Subcutaneous abdominal adipose tissue (tissue), 5 donors: Measurements from ENCODE around the gene RS1.

Source experiments
- H3K27ac ChIP-seq: one replicate; pipeline ENCODE4 v1.7.0; 2013; ENCODE audit warnings: low read depth, mild to moderate bottlenecking, inconsistent platforms, low read length, moderate library complexity
- H3K27me3 ChIP-seq, 5 donors: one replicate each; pipeline ENCODE4 v1.7.0; 2013; ENCODE audit warnings: low read length in 5 of 5, inconsistent platforms in 1 of 5; ENCODE audit not compliant: control insufficient read depth in 5 of 5, insufficient read depth in 4 of 5
- H3K36me3 ChIP-seq, 5 donors: one replicate each; pipeline ENCODE4 v1.7.0; 2013; ENCODE audit warnings: low read length in 5 of 5; ENCODE audit not compliant: control insufficient read depth in 5 of 5, insufficient read depth in 5 of 5
- H3K4me1 ChIP-seq, 5 donors: one replicate each; pipeline ENCODE4 v1.7.0; 2013; ENCODE audit warnings: low read length in 5 of 5, mild to moderate bottlenecking in 3 of 5, moderate library complexity in 1 of 5; ENCODE audit not compliant: control insufficient read depth in 5 of 5, insufficient read depth in 5 of 5
- H3K4me3 ChIP-seq, 5 donors: one replicate each; pipeline ENCODE4 v1.7.0; 2013; ENCODE audit warnings: low read length in 5 of 5, low read depth in 1 of 5
- H3K9ac ChIP-seq, 5 donors: one replicate each; pipeline ENCODE4 v1.7.0; 2013; ENCODE audit warnings: low read length in 5 of 5, mild to moderate bottlenecking in 4 of 5, moderate library complexity in 3 of 5
- H3K9me3 ChIP-seq, 5 donors: one replicate each; pipeline ENCODE4 v1.7.0; 2013; ENCODE audit warnings: low read length in 5 of 5; ENCODE audit not compliant: control insufficient read depth in 5 of 5
- donor health status: healthy.
- donor health status: healthy.
- donor health status: healthy.
- donor health status: healthy.
- donor health status: healthy.

Gene RS1

DNA sequence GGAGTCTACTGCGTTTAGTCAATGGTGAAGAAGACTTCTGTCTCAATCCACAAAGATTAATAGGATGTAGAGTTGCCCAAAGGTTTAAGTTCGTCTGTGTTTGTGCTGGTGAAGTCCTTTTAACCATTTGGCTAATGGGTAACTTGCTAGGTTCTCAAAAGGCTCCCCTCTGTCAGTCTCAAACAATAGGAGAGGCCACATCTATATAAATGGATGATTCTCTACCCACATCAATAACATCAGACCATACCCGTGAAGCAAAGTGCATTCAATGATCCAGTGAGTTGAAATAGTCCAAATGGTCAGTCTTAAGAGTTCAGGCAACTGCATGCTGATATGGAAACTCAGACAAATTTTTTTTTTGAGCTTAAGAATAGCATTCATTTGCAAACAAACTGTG, 28.1 kb downstream of the RS1 start:
- Histone ChIP-seq H3K9ac (no peak overlapping the region), H3K27ac (no peak overlapping the region), H3K4me1 (no peaks in the 10 kb centered on the region), H3K27me3 (peaks cover 0 to 8% (median 5%) of the 10 kb centered on the region in 5 donors), H3K4me3 (no peak overlapping the region), H3K36me3 (no peaks in the 10 kb centered on the region), H3K9me3 (peaks cover 0 to 2% (median 0%) of the 10 kb centered on the region in 5 donors)

DNA sequence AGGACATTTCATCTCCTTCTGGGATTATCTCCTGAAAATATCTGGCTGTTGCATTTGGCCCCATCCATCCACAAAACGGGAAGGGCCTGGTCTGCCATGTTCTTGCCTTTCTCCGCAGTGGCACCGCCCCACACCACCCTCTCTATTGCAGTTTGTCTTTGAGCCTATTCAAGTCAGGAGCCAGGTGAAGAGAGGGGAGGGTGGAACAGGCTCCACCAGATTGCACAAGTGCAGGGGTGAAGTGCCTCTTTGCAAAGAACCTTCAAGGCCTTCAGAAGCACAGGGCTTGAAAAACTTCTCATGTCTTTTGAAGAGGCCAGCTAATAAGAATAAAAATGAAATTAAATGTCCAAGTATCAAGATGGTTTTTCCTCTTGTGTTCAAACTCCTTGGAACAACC, 28.7 kb downstream of the RS1 start:
- Histone ChIP-seq H3K27ac (no peak overlapping the region), H3K36me3 (no peaks in the 10 kb centered on the region), H3K27me3 (peaks cover 0 to 8% (median 5%) of the 10 kb centered on the region in 5 donors), H3K9me3 (peaks cover 0 to 2% (median 0%) of the 10 kb centered on the region in 5 donors), H3K4me3 (no peak overlapping the region), H3K9ac (no peak overlapping the region), H3K4me1 (no peaks in the 10 kb centered on the region)

DNA sequence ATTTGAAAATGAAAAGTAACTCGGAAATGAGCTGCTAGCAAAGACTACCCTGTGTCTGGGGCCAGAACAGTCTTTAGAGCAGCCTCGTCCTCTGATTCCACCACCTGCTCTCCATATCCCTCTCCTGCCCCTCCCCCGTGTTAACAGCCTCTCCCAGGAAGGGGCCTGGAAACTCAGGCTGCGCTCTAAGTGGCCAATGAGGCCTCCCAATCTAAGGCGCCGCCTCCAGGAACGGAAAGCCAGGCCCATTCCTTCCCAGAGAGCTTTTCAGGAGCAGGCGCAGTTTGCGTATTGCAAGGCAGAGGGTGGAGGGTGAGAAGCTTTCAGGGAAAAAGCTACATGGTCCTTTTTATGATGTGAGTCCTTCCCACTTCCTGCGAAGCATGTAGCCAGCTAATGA, 31.2 kb downstream of the RS1 start:
- Histone ChIP-seq H3K4me1 (no peaks in the 10 kb centered on the region), H3K27ac (no peak overlapping the region), H3K4me3 (peak overlapping the region in 1 of 5 donors; percentile 5), H3K36me3 (no peaks in the 10 kb centered on the region), H3K9me3 (peaks cover 0 to 2% (median 0%) of the 10 kb centered on the region in 5 donors), H3K9ac (no peak overlapping the region), H3K27me3 (peaks cover 0 to 8% (median 0%) of the 10 kb centered on the region in 5 donors)

DNA sequence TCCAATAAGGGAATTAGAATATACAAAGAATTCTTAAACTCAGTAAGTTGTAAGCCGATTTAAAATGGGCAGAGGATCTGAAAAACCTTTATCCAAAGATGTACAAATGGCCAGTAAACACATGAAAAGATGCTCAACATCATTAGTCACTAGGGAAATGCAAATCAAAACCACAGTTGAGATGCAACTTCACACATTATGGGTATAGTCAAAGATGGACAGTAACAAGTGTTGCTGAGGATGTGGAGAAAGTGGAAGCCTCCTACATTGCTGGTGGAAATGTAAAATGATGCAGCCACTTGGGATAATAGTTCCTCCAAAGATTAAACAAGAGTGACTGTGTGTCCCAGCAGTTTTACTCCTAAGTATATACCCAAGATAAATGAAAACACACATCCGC, 32.6 kb downstream of the RS1 start:
- Histone ChIP-seq H3K27ac (no peak overlapping the region), H3K9ac (no peak overlapping the region), H3K4me3 (no peak overlapping the region), H3K36me3 (no peaks in the 10 kb centered on the region), H3K27me3 (peaks cover 0 to 6% (median 0%) of the 10 kb centered on the region in 5 donors), H3K4me1 (no peaks in the 10 kb centered on the region), H3K9me3 (peaks cover 0 to 2% (median 0%) of the 10 kb centered on the region in 5 donors)

DNA sequence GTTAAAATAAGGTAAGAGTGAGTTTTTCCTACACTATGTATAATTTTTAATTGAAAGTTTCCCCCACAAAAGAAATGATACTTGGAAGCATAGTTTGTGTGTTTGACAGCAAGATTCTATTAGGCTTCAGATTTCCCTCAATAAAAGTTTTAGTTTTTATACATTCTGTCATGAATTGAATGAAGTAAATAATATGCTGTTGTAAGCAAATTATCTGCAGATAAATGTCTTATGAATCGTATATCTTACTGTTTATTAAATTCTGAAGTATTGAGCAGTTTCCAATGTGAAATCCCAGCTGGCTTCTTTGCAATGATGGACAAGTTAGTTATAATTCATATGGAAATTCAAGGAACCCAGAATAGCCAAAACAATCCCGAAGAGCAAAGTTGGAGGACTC, 33.5 kb downstream of the RS1 start:
- Histone ChIP-seq H3K4me3 (no peak overlapping the region), H3K9me3 (peaks cover 0 to 2% (median 0%) of the 10 kb centered on the region in 5 donors), H3K36me3 (peaks cover 0 to 3% (median 0%) of the 10 kb centered on the region in 5 donors), H3K9ac (no peak overlapping the region), H3K27ac (no peak overlapping the region), H3K4me1 (no peaks in the 10 kb centered on the region), H3K27me3 (peaks cover 0 to 8% (median 0%) of the 10 kb centered on the region in 5 donors)

DNA sequence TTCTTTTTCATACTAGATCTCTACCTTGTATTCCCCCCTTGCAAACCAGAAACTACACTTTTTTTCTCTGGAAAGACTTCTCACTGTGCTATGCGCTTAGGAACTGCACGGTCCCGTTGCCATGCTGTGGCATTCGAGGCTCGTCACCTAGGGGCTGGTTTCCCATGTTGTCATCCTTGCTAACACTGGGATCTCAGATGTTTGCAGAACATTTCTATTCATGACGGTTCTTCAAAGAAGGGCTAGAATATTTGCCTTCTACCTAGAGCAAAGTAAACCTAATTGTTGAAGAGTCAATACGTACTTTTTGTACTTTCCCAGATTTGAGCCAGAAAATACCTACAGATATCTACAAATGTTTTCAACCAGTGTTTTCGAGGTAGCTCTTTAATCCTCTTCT, 41.0 kb downstream of the RS1 start:
- H3K9me3 ChIP-seq, result no peaks in the 10 kb centered on the region
- H3K36me3 ChIP-seq, result peaks cover 0 to 10% (median 2%) of the 10 kb centered on the region in 5 donors
- H3K27me3 ChIP-seq, result peaks cover 0 to 10% (median 0%) of the 10 kb centered on the region in 5 donors
- no peaks in the 10 kb centered on the region for H3K4me1 ChIP-seq
- no peak overlapping the region for H3K27ac ChIP-seq
- no peak overlapping the region for H3K4me3 ChIP-seq
- no peak overlapping the region for H3K9ac ChIP-seq

DNA sequence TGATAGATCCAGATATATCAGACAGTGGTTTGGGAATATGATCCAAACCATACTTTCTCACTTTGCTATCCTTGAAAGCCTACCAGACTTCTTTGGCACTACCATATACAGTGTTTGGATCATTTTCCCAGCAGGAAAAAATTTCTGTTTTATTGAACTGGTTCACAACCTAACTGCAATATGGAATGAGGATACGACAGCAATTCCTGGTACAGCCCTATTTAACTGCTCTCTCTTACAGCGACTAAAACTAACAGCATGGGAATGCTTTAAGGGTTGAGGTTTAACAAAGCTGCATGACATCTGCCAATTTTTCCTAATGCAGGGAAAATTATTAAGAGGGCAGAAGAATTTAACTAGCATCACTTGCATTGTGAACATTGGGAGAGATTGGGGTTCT, 47.3 kb downstream of the RS1 start:
- Histone ChIP-seq H3K27ac (no peak overlapping the region), H3K36me3 (peaks cover 0 to 10% (median 8%) of the 10 kb centered on the region in 5 donors)

DNA sequence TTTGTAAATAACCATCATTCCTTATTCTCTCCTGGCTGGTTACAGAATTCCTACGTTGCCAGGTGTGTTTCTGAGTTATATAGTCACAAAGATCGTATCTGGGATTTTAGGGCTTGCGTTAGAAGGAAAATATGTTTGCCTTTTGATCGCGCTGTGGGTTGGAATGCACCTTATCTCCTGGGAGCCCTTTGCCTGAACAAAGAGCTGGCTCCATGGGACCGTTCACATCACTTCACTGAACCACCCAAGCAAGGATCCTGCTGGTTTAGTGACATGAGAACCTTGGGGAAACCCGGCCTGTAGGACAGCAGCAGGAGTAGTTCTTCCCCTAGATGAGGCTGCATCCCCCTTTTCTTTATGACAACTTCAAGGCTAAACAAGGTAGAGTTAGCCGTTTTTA, 51.6 kb downstream of the RS1 start:
- Histone ChIP-seq H3K9ac (no peak overlapping the region), H3K36me3 (peaks cover 0 to 4% (median 3%) of the 10 kb centered on the region in 5 donors), H3K27me3 (peaks cover 0 to 7% (median 0%) of the 10 kb centered on the region in 5 donors), H3K4me1 (no peaks in the 10 kb centered on the region), H3K27ac (no peak overlapping the region), H3K9me3 (no peaks in the 10 kb centered on the region), H3K4me3 (no peak overlapping the region)

More for the DNA sequence above, 47.3 kb downstream of the RS1 start:
- Histone ChIP-seq H3K9me3 (no peaks in the 10 kb centered on the region), H3K4me3 (no peak overlapping the region), H3K9ac (no peak overlapping the region), H3K27me3 (peaks cover 0 to 5% (median 0%) of the 10 kb centered on the region in 5 donors), H3K4me1 (no peaks in the 10 kb centered on the region)

DNA sequence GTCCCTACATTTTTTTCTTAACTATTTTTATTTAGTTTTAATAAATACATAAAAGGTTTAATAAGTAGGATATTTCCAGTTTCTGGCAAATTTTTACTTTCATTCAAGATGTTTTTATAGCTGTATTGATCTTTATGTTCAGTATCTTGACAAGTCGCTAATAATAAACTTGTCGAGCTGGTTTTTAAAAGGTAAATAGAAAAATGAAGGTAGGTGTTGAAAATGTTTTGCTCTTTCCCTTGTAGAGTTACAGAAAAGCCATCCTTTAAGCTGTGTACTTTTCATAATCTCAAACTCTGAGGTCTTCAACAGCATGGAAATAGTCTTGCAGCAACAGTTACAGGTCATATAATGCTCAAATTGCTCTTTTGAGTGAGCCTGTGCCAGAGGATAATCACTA, 52.6 kb downstream of the RS1 start:
- H3K9me3 ChIP-seq, result no peaks in the 10 kb centered on the region
- H3K27ac ChIP-seq, result no peak overlapping the region
- peaks cover 0 to 4% (median 0%) of the 10 kb centered on the region in 5 donors for H3K27me3 ChIP-seq

DNA sequence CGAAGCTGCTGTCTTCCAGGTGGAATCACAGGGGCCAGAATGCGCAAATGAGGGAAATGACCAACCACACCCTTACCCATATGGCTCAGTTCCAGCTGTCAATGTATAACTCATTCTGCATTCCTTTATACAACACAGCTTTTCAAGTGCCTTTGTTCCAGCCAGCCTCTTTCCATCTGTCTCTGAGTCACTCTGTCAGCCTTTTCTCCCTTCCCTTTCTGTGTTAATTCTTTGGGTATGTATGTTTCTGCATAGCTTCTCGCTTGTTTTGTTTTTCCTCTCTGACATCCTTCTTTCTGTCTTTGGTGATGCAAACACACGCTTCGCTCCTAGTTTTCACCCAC, 54.5 kb downstream of the RS1 start:
- no peak overlapping the region for H3K27ac ChIP-seq

More for the DNA sequence above, 52.6 kb downstream of the RS1 start:
- Histone ChIP-seq H3K36me3 (no peaks in the 10 kb centered on the region), H3K4me1 (no peaks in the 10 kb centered on the region), H3K4me3 (no peak overlapping the region), H3K9ac (no peak overlapping the region)

More for the DNA sequence above, 54.5 kb downstream of the RS1 start:
- H3K4me1 ChIP-seq, result no peaks in the 10 kb centered on the region
- H3K9me3 ChIP-seq, result no peaks in the 10 kb centered on the region
- no peak overlapping the region for H3K4me3 ChIP-seq
- peaks cover 0 to 4% (median 0%) of the 10 kb centered on the region in 5 donors for H3K27me3 ChIP-seq
- no peaks in the 10 kb centered on the region for H3K36me3 ChIP-seq
- no peak overlapping the region for H3K9ac ChIP-seq
